Measurements from ENCODE around the gene ABHD6.
A peak's percentile ranks its signal among the peaks of the same experiment; 100 is the strongest.
"Not testable (repeated sequence)": the region's sequence is repeated elsewhere in the genome, so short reads cannot be mapped to it uniquely, and the experiment has no call there.

ABHD6 gene

GRCh38 chr3:58274027-58274614 lies 36.5 kb downstream of the ABHD6 start:
- no peak for DNase-seq (ENCODE audit: low spot score)

GRCh38 chr3:58281069-58281468 lies 43.5 kb downstream of the ABHD6 start:
- no peak for DNase-seq (ENCODE audit: low spot score)

- no peak for DNase-seq (ENCODE audit: low spot score)
Measured at GRCh38 chr3:58285334-58285733, 47.7 kb downstream of the ABHD6 start.

GRCh38 chr3:58287354-58287753 lies 49.8 kb downstream of the ABHD6 start:
- no peak for DNase-seq (ENCODE audit: low spot score)

- no peak for DNase-seq (ENCODE audit: low spot score)
Measured at GRCh38 chr3:58288011-58288728, 50.6 kb downstream of the ABHD6 start.

GRCh38 chr3:58288964-58289613 lies 51.5 kb downstream of the ABHD6 start:
- not testable (repeated sequence) for DNase-seq (ENCODE audit: low spot score)

- DNase-seq (ENCODE audit: low spot score) = not testable (repeated sequence)
Measured at GRCh38 chr3:58290446-58290845, 52.9 kb downstream of the ABHD6 start.

GRCh38 chr3:58291671-58292338 lies 54.2 kb downstream of the ABHD6 start:
- DNase-seq (ENCODE audit: low spot score) = no peak

- DNase-seq (ENCODE audit: low spot score) = no peak
Measured at GRCh38 chr3:58292866-58293265, 55.3 kb downstream of the ABHD6 start.

- DNase-seq (ENCODE audit: low spot score) = no peak
Measured at GRCh38 chr3:58293516-58293915, 55.9 kb downstream of the ABHD6 start.

GRCh38 chr3:58296269-58296668 lies 58.7 kb downstream of the ABHD6 start:
- no peak for DNase-seq (ENCODE audit: low spot score)

- no peak for DNase-seq (ENCODE audit: low spot score)
Measured at GRCh38 chr3:58296843-58297242, 59.3 kb downstream of the ABHD6 start.

- DNase-seq (ENCODE audit: low spot score) = no peak
Measured at GRCh38 chr3:58298190-58298589, 60.6 kb downstream of the ABHD6 start.

GRCh38 chr3:58299075-58299474 lies 61.5 kb downstream of the ABHD6 start:
- no peak for DNase-seq (ENCODE audit: low spot score)

GRCh38 chr3:58299839-58300516 lies 62.4 kb downstream of the ABHD6 start:
- DNase-seq (ENCODE audit: low spot score) = no peak

- peak; percentile 98 for DNase-seq (ENCODE audit: low spot score)
Measured at GRCh38 chr3:58305882-58306711, 68.5 kb downstream of the ABHD6 start, which contains the start of the genes HTD2 and RPP14. HTD2 (plus strand) TSS chr3:58306520; CDS start chr3:58317614, 11,094 bp downstream. RPP14 (plus strand) TSS chr3:58306245; CDS start chr3:58310330, 4,085 bp downstream.

- peak; percentile 68 for DNase-seq (ENCODE audit: low spot score)
Measured at GRCh38 chr3:58307639-58308215, 70.1 kb downstream of the ABHD6 start.

- DNase-seq (ENCODE audit: low spot score) = peak; percentile 35
Measured at GRCh38 chr3:58308728-58309127, 71.1 kb downstream of the ABHD6 start.

GRCh38 chr3:58317811-58318210 lies 80.2 kb downstream of the ABHD6 start:
- no peak for DNase-seq (ENCODE audit: low spot score)

- DNase-seq (ENCODE audit: low spot score) = no peak
Measured at GRCh38 chr3:58321791-58322190, 84.2 kb downstream of the ABHD6 start.

- DNase-seq (ENCODE audit: low spot score) = no peak
Measured at GRCh38 chr3:58322793-58323192, 85.2 kb downstream of the ABHD6 start.

Data from hematopoietic multipotent progenitor cell treated with erythropoietin and hydrocortisone succinate and interleukin-3 and kit ligand, for 15 days (in vitro differentiated cells).